Mucosa of rectum (tissue), 2 donors: ENCODE measurements around the gene FGF3.

Source experiments
- H3K27ac ChIP-seq, 2 donors: one replicate each; pipeline ENCODE4 v1.7.0; 2013; ENCODE audit warnings: inconsistent platforms in 2 of 2, low read depth in 2 of 2, low read length in 2 of 2
- H3K27me3 ChIP-seq, 2 donors: one replicate each; pipeline ENCODE4 v1.7.0; 2013; ENCODE audit warnings: low read length in 2 of 2; ENCODE audit not compliant: control insufficient read depth in 2 of 2, insufficient read depth in 2 of 2
- H3K36me3 ChIP-seq, 2 donors: one replicate each; pipeline ENCODE4 v1.7.0; 2013; ENCODE audit warnings: low read length in 2 of 2; ENCODE audit not compliant: control insufficient read depth in 2 of 2, insufficient read depth in 2 of 2
- H3K4me1 ChIP-seq, 2 donors: one replicate each; pipeline ENCODE4 v1.7.0; 2013; ENCODE audit warnings: low read length in 2 of 2, mild to moderate bottlenecking in 1 of 2; ENCODE audit not compliant: control insufficient read depth in 2 of 2, insufficient read depth in 2 of 2
- H3K4me3 ChIP-seq, 2 donors: one replicate each; pipeline ENCODE4 v1.7.0; 2013; ENCODE audit warnings: low read length in 2 of 2
- H3K9ac ChIP-seq, 2 donors: one replicate each; pipeline ENCODE4 v1.7.0; 2013; ENCODE audit warnings: low read length in 2 of 2, low read depth in 1 of 2, mild to moderate bottlenecking in 1 of 2
- H3K9me3 ChIP-seq, 2 donors: one replicate each; pipeline ENCODE4 v1.7.0; 2013; ENCODE audit warnings: low read length in 2 of 2; ENCODE audit not compliant: control insufficient read depth in 2 of 2
- donor health status: healthy.
- donor health status: Normal muscosa, but diverticular disease.

FGF3 gene

DNA sequence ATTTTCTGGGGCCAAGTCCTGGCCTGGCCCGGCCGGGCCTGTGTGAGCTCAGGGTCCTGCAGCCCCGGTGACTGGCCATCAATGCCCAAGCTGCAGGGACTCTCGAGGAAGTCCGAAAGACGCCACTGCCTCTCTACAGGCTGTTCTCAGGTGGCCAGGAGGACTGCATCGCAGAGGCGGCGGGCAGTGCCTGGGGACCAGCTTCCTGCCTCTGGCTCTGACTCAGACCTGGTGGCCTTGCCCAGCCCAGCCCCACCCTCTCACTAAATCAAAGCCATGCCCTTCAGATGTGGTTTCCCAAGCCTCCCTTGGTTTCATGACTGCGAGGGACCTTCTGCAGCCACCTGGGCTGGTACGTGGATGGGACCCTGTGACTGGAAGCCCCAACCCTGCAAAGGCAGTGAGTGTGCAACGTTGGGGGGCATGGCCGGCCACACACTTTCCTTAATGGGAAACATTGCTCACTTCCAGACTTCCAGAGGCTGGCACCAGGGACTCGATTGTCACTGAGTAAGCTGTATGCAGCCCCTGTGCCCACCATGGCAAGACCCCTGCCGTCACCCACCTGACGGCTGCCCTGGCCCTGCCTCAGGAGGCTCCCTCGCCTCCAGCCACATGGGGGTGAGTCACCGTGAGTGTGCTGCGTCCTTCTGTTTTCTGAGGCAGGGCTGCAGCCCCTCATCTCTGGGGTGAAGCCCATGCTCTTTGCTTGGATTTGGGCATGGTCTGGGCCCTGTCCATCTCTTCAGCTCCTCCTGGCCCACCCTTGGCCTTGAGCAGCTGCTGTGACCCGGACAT lies 6.0 kb upstream of the FGF3 start:
- no peaks in the 10 kb centered on the region for H3K36me3 ChIP-seq
- H3K9ac ChIP-seq, result no peak overlapping the region
- no peaks in the 10 kb centered on the region for H3K9me3 ChIP-seq
- H3K27me3 ChIP-seq, result peaks cover 7 to 9% of the 10 kb centered on the region in 2 donors
- H3K27ac ChIP-seq, result no peak overlapping the region
- H3K4me3 ChIP-seq, result no peak overlapping the region
- H3K4me1 ChIP-seq, result peaks cover 5 to 7% of the 10 kb centered on the region in 2 donors

DNA sequence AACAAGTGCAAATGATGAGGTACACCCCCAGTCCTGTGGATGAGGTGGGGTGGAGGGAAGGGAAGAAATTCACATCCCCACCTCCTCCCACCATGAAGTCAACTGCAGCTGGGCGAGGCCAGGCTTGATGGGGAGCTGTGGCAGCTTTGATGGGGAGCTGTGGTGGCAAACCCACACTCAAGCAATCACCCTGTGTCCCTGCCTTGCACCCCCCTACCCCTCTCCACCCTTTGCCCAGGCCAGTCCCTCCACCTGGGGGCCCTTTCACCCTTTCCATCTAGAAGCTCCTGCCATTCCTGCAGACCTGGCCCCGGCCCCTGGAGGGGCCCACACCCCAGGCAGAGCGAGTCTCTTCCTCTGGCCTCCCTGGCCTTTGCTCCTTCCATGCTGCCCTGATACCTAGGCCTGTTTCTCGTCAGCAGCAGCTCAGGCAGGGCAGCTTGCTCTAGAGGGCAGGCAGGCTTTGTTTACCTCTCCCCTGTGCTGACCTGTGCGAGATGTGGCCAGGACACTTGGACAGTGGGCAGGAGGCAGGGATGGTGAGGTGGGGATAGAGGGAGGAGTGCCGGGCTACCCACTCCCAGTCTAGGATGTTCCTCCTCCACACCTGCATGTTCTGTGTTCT lies 4.5 kb upstream of the FGF3 start:
- H3K4me3 ChIP-seq, result no peak overlapping the region
- H3K36me3 ChIP-seq, result no peaks in the 10 kb centered on the region
- peaks cover 9 to 17% of the 10 kb centered on the region in 2 donors for H3K27me3 ChIP-seq
- H3K9me3 ChIP-seq, result no peaks in the 10 kb centered on the region
- peaks cover under 1 to 3% of the 10 kb centered on the region in 2 donors for H3K4me1 ChIP-seq
- no peak overlapping the region for H3K9ac ChIP-seq
- no peak overlapping the region for H3K27ac ChIP-seq

DNA sequence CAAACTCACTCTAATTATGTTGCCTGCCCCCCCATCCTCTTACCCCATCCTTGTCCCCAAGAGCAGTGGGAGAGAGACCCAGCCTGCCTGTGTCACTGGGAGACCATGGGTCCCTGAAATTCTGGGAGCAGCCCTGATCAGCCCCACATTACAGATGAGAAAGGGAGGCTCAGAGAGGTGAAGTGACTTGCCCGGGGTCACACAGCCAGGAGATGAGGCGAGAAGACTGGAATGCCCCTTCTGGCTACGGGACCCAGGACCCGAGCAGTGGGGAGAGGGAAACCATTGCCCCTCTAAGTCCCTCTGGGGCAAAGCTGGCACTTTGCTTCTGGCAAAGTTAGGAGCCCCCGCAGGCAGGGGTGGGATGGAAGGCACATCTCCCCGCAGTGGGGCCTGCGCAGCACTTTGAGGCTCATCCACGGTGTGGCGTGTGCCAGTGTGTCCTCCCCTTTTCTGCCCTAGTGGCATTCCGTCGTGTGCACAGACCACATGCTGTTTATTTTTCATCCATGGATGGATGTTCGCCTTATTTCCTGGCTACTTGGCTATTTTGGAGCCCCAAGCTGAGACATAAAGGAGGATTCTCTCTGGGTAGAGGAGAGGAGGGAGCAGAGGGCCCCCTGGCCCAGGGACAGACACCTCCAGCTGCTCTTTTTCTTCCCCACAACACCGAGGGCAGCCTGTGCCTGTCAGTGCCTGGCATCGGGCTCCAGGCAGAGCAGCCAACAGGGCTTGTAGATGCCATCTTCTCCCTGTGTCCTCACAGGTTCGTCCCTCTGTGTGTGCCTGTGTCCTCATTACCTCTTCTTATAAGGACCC lies 3.7 kb upstream of the FGF3 start:
- H3K9ac ChIP-seq, result no peak overlapping the region
- H3K36me3 ChIP-seq, result no peaks in the 10 kb centered on the region
- no peaks in the 10 kb centered on the region for H3K4me1 ChIP-seq
- H3K27me3 ChIP-seq, result peaks cover 9 to 17% of the 10 kb centered on the region in 2 donors
- no peak overlapping the region for H3K27ac ChIP-seq
- no peak overlapping the region for H3K4me3 ChIP-seq
- H3K9me3 ChIP-seq, result no peaks in the 10 kb centered on the region

DNA sequence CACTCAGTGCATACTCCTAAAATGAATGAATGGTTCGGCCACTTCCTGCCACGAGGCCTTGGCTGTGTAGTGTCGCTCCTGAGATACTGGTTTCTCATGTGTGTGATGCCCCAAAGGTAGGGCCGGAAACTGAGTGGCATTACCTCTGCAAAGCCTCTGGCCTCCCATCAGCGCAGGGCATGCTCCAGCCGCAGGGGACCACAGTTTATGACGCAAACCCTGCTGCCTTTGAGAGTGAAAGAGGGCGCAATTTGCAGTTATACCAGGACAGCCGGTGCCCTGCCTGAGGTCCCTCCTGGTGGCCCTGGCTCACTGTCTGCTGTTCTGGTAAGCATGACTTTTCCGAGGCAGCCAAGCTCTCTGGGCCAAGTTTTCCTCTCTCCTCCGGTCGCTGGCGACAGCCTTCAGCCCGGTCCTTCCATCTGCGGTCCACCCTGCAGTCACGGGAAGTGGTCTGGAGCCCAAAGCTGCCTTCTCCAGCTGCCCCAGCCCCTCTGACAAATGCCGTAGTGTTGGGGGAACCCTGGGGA lies 2.4 kb upstream of the FGF3 start:
- Histone ChIP-seq H3K4me1 (no peaks in the 10 kb centered on the region), H3K4me3 (no peak overlapping the region), H3K27me3 (peaks cover 12 to 29% of the 10 kb centered on the region in 2 donors), H3K36me3 (no peaks in the 10 kb centered on the region), H3K9ac (no peak overlapping the region), H3K27ac (no peak overlapping the region), H3K9me3 (no peaks in the 10 kb centered on the region)

DNA sequence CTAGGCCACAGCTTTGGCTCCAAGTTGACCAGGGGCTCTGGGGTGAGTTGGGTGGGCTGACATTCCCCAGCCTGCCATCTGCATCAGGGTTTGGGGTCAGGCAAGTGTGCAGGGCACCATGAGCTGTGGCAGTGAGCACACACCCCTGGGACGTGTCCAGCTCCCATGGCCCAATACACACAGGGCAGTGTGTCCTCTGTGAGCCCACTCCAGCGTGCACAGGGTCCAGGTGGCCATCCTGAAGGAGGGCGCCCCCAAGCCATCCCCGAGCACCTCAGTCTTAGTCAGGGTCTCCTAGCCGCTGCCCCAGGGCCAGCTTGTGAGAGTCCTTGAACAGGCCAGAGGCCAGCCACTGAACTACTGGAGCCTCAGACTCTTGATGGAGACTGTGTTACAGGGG lies 1.2 kb upstream of the FGF3 start:
- Histone ChIP-seq H3K27ac (no peak overlapping the region), H3K36me3 (no peaks in the 10 kb centered on the region), H3K9me3 (no peaks in the 10 kb centered on the region), H3K9ac (no peak overlapping the region), H3K4me3 (no peak overlapping the region), H3K27me3 (peaks cover 20 to 37% of the 10 kb centered on the region in 2 donors), H3K4me1 (no peaks in the 10 kb centered on the region)

DNA sequence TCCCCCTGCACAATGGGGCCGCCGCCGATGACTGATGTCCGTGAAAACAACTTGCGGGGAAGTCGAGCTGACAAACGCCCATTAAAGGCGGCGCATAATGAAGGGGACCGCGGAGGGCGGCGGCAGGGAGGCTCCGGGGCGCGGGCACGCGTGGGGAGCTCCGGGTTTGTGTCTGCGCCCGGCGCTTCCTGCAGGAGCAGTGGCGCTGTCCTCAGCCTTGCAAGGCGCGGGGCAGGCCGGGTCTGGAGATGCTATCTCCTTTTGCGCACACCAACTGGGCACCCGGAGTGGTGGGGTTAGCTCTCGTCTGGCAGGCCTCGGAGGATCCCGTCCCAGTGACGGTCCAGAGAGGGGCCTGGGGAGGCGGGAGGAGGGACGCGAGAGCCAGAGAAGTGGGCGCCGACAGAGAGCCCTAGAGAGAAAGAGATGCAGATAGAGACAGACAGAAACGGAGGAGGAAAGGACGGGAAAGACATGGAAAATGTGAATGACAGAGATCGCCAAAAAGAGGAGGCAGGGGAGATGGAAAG lies 390 bp upstream of the FGF3 start:
- Histone ChIP-seq H3K27ac (no peak overlapping the region), H3K9ac (no peak overlapping the region), H3K27me3 (peaks cover 20 to 37% of the 10 kb centered on the region in 2 donors), H3K36me3 (no peaks in the 10 kb centered on the region), H3K4me1 (no peaks in the 10 kb centered on the region), H3K9me3 (no peaks in the 10 kb centered on the region), H3K4me3 (no peak overlapping the region)

DNA sequence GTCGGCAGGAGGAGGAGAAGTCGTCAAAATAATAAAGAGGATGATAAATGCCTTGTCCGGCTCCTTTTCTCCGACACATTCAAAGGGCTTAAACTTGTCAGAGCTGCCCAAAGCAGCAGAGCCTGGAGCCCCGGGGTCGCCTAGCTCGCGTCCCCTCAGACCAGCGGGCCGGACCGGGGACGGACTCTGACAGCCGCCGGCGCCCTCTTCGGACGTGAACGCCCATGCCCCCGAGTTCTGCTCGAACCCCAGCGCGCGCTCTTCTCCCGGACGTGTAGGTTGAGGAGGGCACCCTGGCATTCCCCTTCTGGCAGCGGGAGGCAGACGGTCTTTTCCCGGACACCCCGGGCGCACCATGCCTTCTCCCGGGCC lies 999 bp downstream of the FGF3 start:
- no peak overlapping the region for H3K27ac ChIP-seq
- H3K36me3 ChIP-seq, result no peaks in the 10 kb centered on the region
- H3K4me3 ChIP-seq, result no peak overlapping the region
- H3K9ac ChIP-seq, result no peak overlapping the region
- H3K4me1 ChIP-seq, result no peaks in the 10 kb centered on the region
- no peaks in the 10 kb centered on the region for H3K9me3 ChIP-seq
- H3K27me3 ChIP-seq, result peaks cover 20 to 37% of the 10 kb centered on the region in 2 donors

DNA sequence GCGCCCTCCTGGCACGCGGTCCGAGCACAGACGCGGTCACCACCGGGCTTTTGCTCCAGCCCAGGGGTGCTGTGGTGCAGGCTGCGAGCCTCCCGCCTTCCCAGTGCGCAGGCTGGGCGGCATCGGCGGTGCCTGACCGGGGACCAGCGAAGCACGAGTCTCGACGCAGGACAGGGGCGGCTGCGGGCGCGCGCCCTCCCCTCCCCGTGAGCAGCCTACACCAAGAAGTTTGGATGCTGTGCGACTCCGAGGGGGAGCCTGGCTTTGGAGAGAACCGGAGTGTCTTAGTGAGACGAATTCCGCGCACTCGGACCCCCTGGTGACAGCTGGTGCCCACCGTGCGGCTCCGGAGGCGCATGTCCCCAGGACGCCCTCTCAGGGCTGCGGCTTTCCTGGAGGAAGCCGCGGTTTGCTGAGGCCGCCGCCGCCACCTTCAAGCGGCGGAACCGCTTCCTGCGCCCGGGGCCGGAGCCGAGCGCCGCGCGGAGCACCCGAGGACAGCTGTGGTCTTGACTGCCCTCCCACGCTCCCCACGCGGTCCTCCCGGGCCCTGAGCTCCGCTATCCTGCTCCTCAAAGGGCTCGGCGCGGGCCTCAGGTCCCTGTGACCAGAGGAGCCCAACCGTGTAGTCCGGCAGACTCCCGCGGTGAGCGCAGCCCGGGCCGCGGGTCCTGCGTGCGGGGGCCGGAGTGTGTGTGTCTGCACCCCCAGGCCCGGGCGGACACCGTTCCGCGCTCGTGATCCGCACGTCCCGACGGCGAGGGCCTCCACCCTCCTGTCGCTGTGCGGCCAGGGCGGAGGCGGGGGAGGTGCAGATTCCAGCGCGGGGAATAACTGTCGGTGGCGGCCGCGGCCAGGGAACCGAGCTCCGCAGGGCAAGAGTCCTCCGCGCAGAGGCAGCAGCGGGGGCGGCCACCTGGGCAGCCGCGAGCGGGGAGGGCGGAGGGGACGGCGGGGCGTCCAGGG lies 1.7 kb downstream of the FGF3 start:
- Histone ChIP-seq H3K27me3 (peaks cover 16 to 37% of the 10 kb centered on the region in 2 donors), H3K9ac (no peak overlapping the region), H3K4me3 (no peak overlapping the region), H3K9me3 (no peaks in the 10 kb centered on the region), H3K36me3 (no peaks in the 10 kb centered on the region), H3K4me1 (no peaks in the 10 kb centered on the region), H3K27ac (no peak overlapping the region)

DNA sequence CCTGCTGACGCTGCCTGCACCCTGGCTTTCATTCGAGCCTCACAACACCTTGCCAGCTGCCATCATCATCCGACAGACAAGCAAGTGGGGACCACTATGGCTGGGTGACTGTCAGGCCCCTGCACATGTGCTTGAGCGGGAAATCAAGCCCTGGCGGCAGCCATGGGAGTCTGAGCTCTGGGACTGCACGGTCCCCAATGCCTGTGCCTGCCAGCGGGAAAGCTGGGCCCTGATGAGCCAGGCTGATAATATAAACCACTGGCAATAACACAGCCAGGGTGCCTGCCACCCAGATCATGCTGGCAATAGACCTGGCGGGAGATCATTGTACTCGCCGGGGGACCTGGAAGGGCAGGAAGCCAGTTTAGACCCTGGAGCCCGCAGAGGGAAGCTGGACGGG lies 2.5 kb downstream of the FGF3 start:
- no peak overlapping the region for H3K9ac ChIP-seq
- peaks cover 15 to 35% of the 10 kb centered on the region in 2 donors for H3K27me3 ChIP-seq
- H3K27ac ChIP-seq, result no peak overlapping the region
- no peaks in the 10 kb centered on the region for H3K4me1 ChIP-seq
- no peaks in the 10 kb centered on the region for H3K36me3 ChIP-seq
- no peak overlapping the region for H3K4me3 ChIP-seq
- H3K9me3 ChIP-seq, result no peaks in the 10 kb centered on the region
